K562 (cell line): Measurements from ENCODE around the gene SMG1. TPM values are rescaled to one million over a fixed set of nuclear protein-coding genes. Genes with fewer than 3 reads are reported as not detected.

Experiments used
- DDX20 ChIP-seq: fragments of 450-650 bp; IDR thresholded peaks from 2 replicates; pipeline ENCODE4 v1.6.1; 2016; ENCODE audit warnings: missing genetic modification characterization, low read depth, mild to moderate bottlenecking, missing compliant biosample characterization, moderate library complexity
- E2F3 ChIP-seq: fragments of 250-450 bp; sonication (Bioruptor Pico); IDR thresholded peaks from 2 replicates; pipeline ENCODE4 v1.4.0; 2020; ENCODE audit warnings: mild to moderate bottlenecking
- HMBOX1 ChIP-seq: sonication (generic); IDR thresholded peaks from 2 replicates; pipeline ENCODE4 v1.6.1; 2016
- MCM7 ChIP-seq, 2 experiments: fragments of 450-650 bp; IDR thresholded peaks; 2 replicates each; pipeline ENCODE4 v1.6.1; 2016 to 2018
- NR2C1 ChIP-seq, 2 experiments: fragments of 450-650 bp; IDR thresholded peaks; 2 replicates each; pipeline ENCODE4 v1.6.1; 2017; ENCODE audit warnings: mild to moderate bottlenecking in 2 of 2, antibody characterized with exemption in 1 of 2, inconsistent platforms in 1 of 2, missing compliant biosample characterization in 1 of 2, missing genetic modification characterization in 1 of 2
- PREB ChIP-seq: sonication (generic); formaldehyde crosslinking; IDR thresholded peaks from 2 replicates; pipeline ENCODE4 v1.8.1; 2023; ENCODE audit warnings: mild to moderate bottlenecking, missing genetic modification reagents
- SMAD3 ChIP-seq: fragments of 450-650 bp; formaldehyde crosslinking; conservative IDR thresholded peaks from 2 replicates; pipeline ENCODE4 v1.4.0; 2020; ENCODE audit warnings: mild to moderate bottlenecking
- TAF15 ChIP-seq: fragments of 200-400 bp; formaldehyde crosslinking; IDR thresholded peaks from 2 replicates; pipeline ENCODE4 v1.6.1; 2017; ENCODE audit warnings: mild to moderate bottlenecking, low read depth, low read length, moderate library complexity
- ZEB2 ChIP-seq: fragments of 450-650 bp; IDR thresholded peaks from 2 replicates; pipeline ENCODE4 v1.6.1; 2016
- ZNF717 ChIP-seq: fragments of 250-450 bp; sonication (Bioruptor Pico); IDR thresholded peaks from 2 replicates; pipeline ENCODE4 v1.5.0; 2021
- polyA plus RNA-seq, 8 experiments: library from polyadenylated mRNA; depleted of rRNA in 4 of 8; stranded (reverse) in 5 of 8; unstranded in 3 of 8; fragments of >200 nt; fragmentation: Nextera tagmentation in 2 of 8; fragmentation: Illumina TruSeq in 1 of 8; extraction: Ambion mirVana in 2 of 8; extraction: Trizol in 1 of 8; gene quantifications; 2 replicates each; pipeline versions ENCODE4 v1.2.1 to v1.2.3, GENCODE V29; 2011 to 2014; ENCODE audit warnings: inconsistent platforms in 1 of 8, missing spikeins in 1 of 8
- total RNA-seq, 7 experiments: library from RNA; depleted of rRNA in 6 of 7; stranded (reverse); fragments of >200 nt in 6 of 7; fragmentation: Illumina TruSeq in 2 of 7; extraction: Trizol in 2 of 7; gene quantifications; 2 replicates each; pipeline versions ENCODE4 v1.2.1 to v1.2.3, GENCODE V29; 2011 to 2021; ENCODE audit warnings: low replicate concordance in 1 of 7

Gene SMG1
- total and polyA plus RNA-seq, 9 of the 15 experiments (the other 6 are each of a cell fraction or from before 2014, with no cell fraction given): 3.4 to 54.8 (median 32.0) TPM

- no peak for TF ChIP-seq PREB (CRISPR knock-in tag)
- TF ChIP-seq MCM7 (IDR thresholded peaks at IDR 0.05): no peak
- no peak for TF ChIP-seq SMAD3
- TF ChIP-seq HMBOX1: peak; percentile 32; the same call in 1 of the 2 replicates
- TF ChIP-seq ZEB2: no peak
- no peak for TF ChIP-seq ZNF717 (CRISPR knock-in tag)
- TF ChIP-seq E2F3 (CRISPR knock-in tag): no peak
- TF ChIP-seq DDX20 (tag): no peak
- no peak for TF ChIP-seq NR2C1 (IDR thresholded peaks at IDR 0.05)
- TF ChIP-seq NR2C1 (tag; IDR thresholded peaks at IDR 0.05): no peak
- no peak for TF ChIP-seq TAF15
Measured at GRCh38 chr16:18804540-18804939, 121.7 kb downstream of the SMG1 start (continued).
